Measurements from ENCODE around the gene FOXP1. TPM values are rescaled to one million over a fixed set of nuclear protein-coding genes. Genes with fewer than 3 reads are reported as not detected.
A peak's percentile ranks its signal among the peaks of the same experiment; 100 is the strongest.

Gene FOXP1
- total RNA-seq, 1 experiment from 2014 or later = 334 TPM

GRCh38 chr3:71207632-71208031, 375.9 kb downstream of the FOXP1 start:
- Histone ChIP-seq H3K79me2 (ENCODE audit: low read length) (peaks cover 100% of the 10 kb centered on the region), H3K9ac (ENCODE audit: low read length) (no peak overlapping the region), H3K9me2 (replicated peaks; ENCODE audit: insufficient read depth, low read length) (no peaks in the 10 kb centered on the region), H2AFZ (ENCODE audit: low read length) (no peak overlapping the region), H3K4me2 (ENCODE audit: low read depth, low read length, poor library complexity, severe bottlenecking) (no peak overlapping the region), H3K4me3 (ENCODE audit: low read length) (no peak overlapping the region), H3K27me3 (ENCODE audit: low read length) (no peaks in the 10 kb centered on the region), H3K9me3 (ENCODE audit: low read length) (no peaks in the 10 kb centered on the region), H3K36me3 (ENCODE audit: insufficient read depth, low read length) (peaks cover 11% of the 10 kb centered on the region; the same call in 1 of the 2 replicates), H3K4me1 (ENCODE audit: low read length) (peaks cover 70% of the 10 kb centered on the region), H4K20me1 (ENCODE audit: insufficient read depth, low read depth, low read length) (peaks cover 9% of the 10 kb centered on the region; the same call in 1 of the 2 replicates), H3K27ac (ENCODE audit: low read length) (no peak overlapping the region; the same call in 1 of the 2 replicates)
- no peak for DNase-seq

- Histone ChIP-seq H3K79me2 (ENCODE audit: low read length) (peaks cover 99% of the 10 kb centered on the region), H4K20me1 (ENCODE audit: insufficient read depth, low read depth, low read length) (peaks cover 9% of the 10 kb centered on the region; the same call in 1 of the 2 replicates), H3K27ac (ENCODE audit: low read length) (no peak overlapping the region), H3K9ac (ENCODE audit: low read length) (no peak overlapping the region), H3K4me1 (ENCODE audit: low read length) (peaks cover 63% of the 10 kb centered on the region), H3K9me2 (replicated peaks; ENCODE audit: insufficient read depth, low read length) (no peaks in the 10 kb centered on the region), H2AFZ (ENCODE audit: low read length) (no peak overlapping the region), H3K4me3 (ENCODE audit: low read length) (no peak overlapping the region), H3K9me3 (ENCODE audit: low read length) (no peaks in the 10 kb centered on the region), H3K4me2 (ENCODE audit: low read depth, low read length, poor library complexity, severe bottlenecking) (no peak overlapping the region), H3K27me3 (ENCODE audit: low read length) (no peaks in the 10 kb centered on the region), H3K36me3 (ENCODE audit: insufficient read depth, low read length) (peaks cover 7% of the 10 kb centered on the region; the same call in 1 of the 2 replicates)
- DNase-seq = no peak
Observed at GRCh38 chr3:71206305-71207165, 377.0 kb downstream of the FOXP1 start.

- peaks cover 12% of the 10 kb centered on the region; the same call in 1 of the 2 replicates for H4K20me1 ChIP-seq (ENCODE audit: insufficient read depth, low read depth, low read length)
- peaks cover 96% of the 10 kb centered on the region for H3K79me2 ChIP-seq (ENCODE audit: low read length)
- no peak overlapping the region for H2AFZ ChIP-seq (ENCODE audit: low read length)
- no peak overlapping the region for H3K4me2 ChIP-seq (ENCODE audit: low read depth, low read length, poor library complexity, severe bottlenecking)
- H3K9ac ChIP-seq (ENCODE audit: low read length) = no peak overlapping the region
- no peak overlapping the region for H3K4me3 ChIP-seq (ENCODE audit: low read length)
- H3K27me3 ChIP-seq (ENCODE audit: low read length) = no peaks in the 10 kb centered on the region
- no peaks in the 10 kb centered on the region for H3K9me2 ChIP-seq (replicated peaks; ENCODE audit: insufficient read depth, low read length)
- DNase-seq = no peak
- peaks cover 13% of the 10 kb centered on the region; the same call in 1 of the 2 replicates for H3K36me3 ChIP-seq (ENCODE audit: insufficient read depth, low read length)
- no peaks in the 10 kb centered on the region for H3K9me3 ChIP-seq (ENCODE audit: low read length)
- peak overlapping the region; percentile 42 for H3K27ac ChIP-seq (ENCODE audit: low read length)
- H3K4me1 ChIP-seq (ENCODE audit: low read length) = peaks cover 40% of the 10 kb centered on the region
Observed at GRCh38 chr3:71203727-71204488, 379.6 kb downstream of the FOXP1 start.

GRCh38 chr3:71202848-71203533, 380.5 kb downstream of the FOXP1 start:
- Histone ChIP-seq H3K27ac (ENCODE audit: low read length) (peak overlapping the region; percentile 42), H2AFZ (ENCODE audit: low read length) (no peak overlapping the region), H3K9me2 (replicated peaks; ENCODE audit: insufficient read depth, low read length) (no peaks in the 10 kb centered on the region), H3K9me3 (ENCODE audit: low read length) (no peaks in the 10 kb centered on the region), H3K27me3 (ENCODE audit: low read length) (no peaks in the 10 kb centered on the region), H3K9ac (ENCODE audit: low read length) (no peak overlapping the region), H3K4me3 (ENCODE audit: low read length) (no peak overlapping the region), H3K4me1 (ENCODE audit: low read length) (peaks cover 33% of the 10 kb centered on the region), H4K20me1 (ENCODE audit: insufficient read depth, low read depth, low read length) (peaks cover 4% of the 10 kb centered on the region; the same call in 1 of the 2 replicates), H3K4me2 (ENCODE audit: low read depth, low read length, poor library complexity, severe bottlenecking) (no peak overlapping the region), H3K79me2 (ENCODE audit: low read length) (peaks cover 94% of the 10 kb centered on the region), H3K36me3 (ENCODE audit: insufficient read depth, low read length) (peaks cover 14% of the 10 kb centered on the region; the same call in 1 of the 2 replicates)
- no peak for DNase-seq

- H3K9me3 ChIP-seq (ENCODE audit: low read length) = no peaks in the 10 kb centered on the region
- no peak overlapping the region for H3K27ac ChIP-seq (ENCODE audit: low read length)
- H3K27me3 ChIP-seq (ENCODE audit: low read length) = no peaks in the 10 kb centered on the region
- no peak for DNase-seq
- H3K9ac ChIP-seq (ENCODE audit: low read length) = no peak overlapping the region
- peaks cover 4% of the 10 kb centered on the region; the same call in 1 of the 2 replicates for H4K20me1 ChIP-seq (ENCODE audit: insufficient read depth, low read depth, low read length)
- H3K79me2 ChIP-seq (ENCODE audit: low read length) = peaks cover 94% of the 10 kb centered on the region
- H3K4me1 ChIP-seq (ENCODE audit: low read length) = peaks cover 33% of the 10 kb centered on the region
- no peak overlapping the region for H3K4me3 ChIP-seq (ENCODE audit: low read length)
- no peak overlapping the region for H2AFZ ChIP-seq (ENCODE audit: low read length)
- H3K36me3 ChIP-seq (ENCODE audit: insufficient read depth, low read length) = peaks cover 25% of the 10 kb centered on the region
- H3K9me2 ChIP-seq (replicated peaks; ENCODE audit: insufficient read depth, low read length) = no peaks in the 10 kb centered on the region
- no peak overlapping the region for H3K4me2 ChIP-seq (ENCODE audit: low read depth, low read length, poor library complexity, severe bottlenecking)
Observed at GRCh38 chr3:71201939-71202338, 381.6 kb downstream of the FOXP1 start.

- no peak for DNase-seq
- no peak overlapping the region for H3K27ac ChIP-seq (ENCODE audit: low read length)
- H3K79me2 ChIP-seq (ENCODE audit: low read length) = peaks cover 88% of the 10 kb centered on the region
- no peaks in the 10 kb centered on the region for H3K9me2 ChIP-seq (replicated peaks; ENCODE audit: insufficient read depth, low read length)
- H3K36me3 ChIP-seq (ENCODE audit: insufficient read depth, low read length) = peaks cover 44% of the 10 kb centered on the region
- H3K4me3 ChIP-seq (ENCODE audit: low read length) = no peak overlapping the region
- H3K9ac ChIP-seq (ENCODE audit: low read length) = no peak overlapping the region
- peaks cover 7% of the 10 kb centered on the region; the same call in 1 of the 2 replicates for H4K20me1 ChIP-seq (ENCODE audit: insufficient read depth, low read depth, low read length)
- H2AFZ ChIP-seq (ENCODE audit: low read length) = no peak overlapping the region
- no peaks in the 10 kb centered on the region for H3K27me3 ChIP-seq (ENCODE audit: low read length)
- no peaks in the 10 kb centered on the region for H3K9me3 ChIP-seq (ENCODE audit: low read length)
- H3K4me2 ChIP-seq (ENCODE audit: low read depth, low read length, poor library complexity, severe bottlenecking) = no peak overlapping the region
- peaks cover 4% of the 10 kb centered on the region for H3K4me1 ChIP-seq (ENCODE audit: low read length)
Observed at GRCh38 chr3:71197841-71198565, 385.5 kb downstream of the FOXP1 start.

- H3K4me1 ChIP-seq (ENCODE audit: low read length) = peaks cover 15% of the 10 kb centered on the region
- H3K4me3 ChIP-seq (ENCODE audit: low read length) = no peak overlapping the region
- no peaks in the 10 kb centered on the region for H3K9me2 ChIP-seq (replicated peaks; ENCODE audit: insufficient read depth, low read length)
- H4K20me1 ChIP-seq (ENCODE audit: insufficient read depth, low read depth, low read length) = peaks cover 7% of the 10 kb centered on the region; the same call in 1 of the 2 replicates
- H3K9ac ChIP-seq (ENCODE audit: low read length) = no peak overlapping the region
- H3K27me3 ChIP-seq (ENCODE audit: low read length) = no peaks in the 10 kb centered on the region
- H3K36me3 ChIP-seq (ENCODE audit: insufficient read depth, low read length) = peaks cover 44% of the 10 kb centered on the region
- H3K9me3 ChIP-seq (ENCODE audit: low read length) = no peaks in the 10 kb centered on the region
- no peak for DNase-seq
- H3K4me2 ChIP-seq (ENCODE audit: low read depth, low read length, poor library complexity, severe bottlenecking) = no peak overlapping the region
- no peak overlapping the region for H3K27ac ChIP-seq (ENCODE audit: low read length)
- peaks cover 88% of the 10 kb centered on the region for H3K79me2 ChIP-seq (ENCODE audit: low read length)
- no peak overlapping the region for H2AFZ ChIP-seq (ENCODE audit: low read length)
Observed at GRCh38 chr3:71195492-71195891, 388.0 kb downstream of the FOXP1 start.
